HFFc6 (cell line): ENCODE results near the gene PSEN1. TPM values are rescaled to one million over a fixed set of nuclear protein-coding genes. Genes with fewer than 3 reads are reported as not detected.
"Not testable (repeated sequence)": the region's sequence is repeated elsewhere in the genome, so short reads cannot be mapped to it uniquely, and the experiment has no call there.

Source experiments
- DNase-seq: peaks from one replicate; pipeline ENCODE4 v3.0.0-alpha.2; 2018
- H3K27ac Mint-ChIP-seq: 2 replicates; pipeline ENCODE4 v1.8.0; 2020; ENCODE audit warnings: mild to moderate bottlenecking, mixed read lengths
- H3K27me3 Mint-ChIP-seq: 2 replicates; pipeline ENCODE4 v1.8.0; 2021; ENCODE audit warnings: mild to moderate bottlenecking, moderate library complexity, mixed read lengths; ENCODE audit not compliant: insufficient read depth
- H3K36me3 Mint-ChIP-seq: 2 replicates; pipeline ENCODE4 v1.8.0; 2021; ENCODE audit warnings: low read depth, mixed read lengths
- H3K4me1 Mint-ChIP-seq: 2 replicates; pipeline ENCODE4 v1.8.0; 2020; ENCODE audit warnings: low read depth, mixed read lengths
- H3K4me3 Mint-ChIP-seq: 2 replicates; pipeline ENCODE4 v1.8.0; 2020; ENCODE audit warnings: mild to moderate bottlenecking, moderate library complexity, mixed read lengths
- H3K9me3 Mint-ChIP-seq: 2 replicates; pipeline ENCODE4 v1.8.0; 2020; ENCODE audit warnings: mild to moderate bottlenecking, mixed read lengths
- total RNA-seq, 6 experiments: library from RNA; stranded (reverse); fragmentation: NEBNext Ultra II Directional; extraction: Animal tissue kit (Norgen Biotek cat#: 25700); gene quantifications; 2 replicates in 1 of 6; 3 replicates in 5 of 6; pipeline ENCODE4 v1.2.3, GENCODE V29; 2021
- TF ChIP-seq, protein P1 (sequence below): fragments of 200-600 bp; sonication (generic); IDR thresholded peaks from 2 replicates; pipeline ENCODE4 v1.5.0; 2021; ENCODE audit warnings: antibody characterized with exemption, mild to moderate bottlenecking

The PSEN1 gene
- total RNA-seq, 6 experiments from 2014 or later: 34.5 to 44.6 (median 40.2) TPM

DNA sequence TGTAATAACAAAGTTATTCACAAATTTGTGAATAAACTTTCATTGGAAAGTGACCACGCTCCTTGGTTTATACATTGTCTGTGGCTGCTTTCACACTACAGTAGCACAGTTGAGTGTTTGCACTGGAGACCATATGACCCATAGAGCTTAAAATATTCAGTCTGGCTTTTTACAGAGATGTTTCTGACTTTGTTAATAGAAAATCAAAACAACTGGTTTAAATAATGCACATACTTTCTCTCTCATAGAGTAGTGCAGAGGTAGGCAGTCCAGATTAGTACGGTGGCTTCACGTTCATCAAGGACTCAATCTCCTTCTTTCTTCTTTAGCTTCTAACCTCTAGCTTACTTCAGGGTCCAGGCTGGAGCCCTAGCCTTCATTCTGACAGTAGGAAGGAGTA lies 36.2 kb downstream of the PSEN1 start:
- no peak overlapping the region for H3K4me3 Mint-ChIP-seq
- H3K27ac Mint-ChIP-seq: no peak overlapping the region
- H3K27me3 Mint-ChIP-seq: no peaks in the 10 kb centered on the region
- no peak for DNase-seq
- TF ChIP-seq, protein P1, sequence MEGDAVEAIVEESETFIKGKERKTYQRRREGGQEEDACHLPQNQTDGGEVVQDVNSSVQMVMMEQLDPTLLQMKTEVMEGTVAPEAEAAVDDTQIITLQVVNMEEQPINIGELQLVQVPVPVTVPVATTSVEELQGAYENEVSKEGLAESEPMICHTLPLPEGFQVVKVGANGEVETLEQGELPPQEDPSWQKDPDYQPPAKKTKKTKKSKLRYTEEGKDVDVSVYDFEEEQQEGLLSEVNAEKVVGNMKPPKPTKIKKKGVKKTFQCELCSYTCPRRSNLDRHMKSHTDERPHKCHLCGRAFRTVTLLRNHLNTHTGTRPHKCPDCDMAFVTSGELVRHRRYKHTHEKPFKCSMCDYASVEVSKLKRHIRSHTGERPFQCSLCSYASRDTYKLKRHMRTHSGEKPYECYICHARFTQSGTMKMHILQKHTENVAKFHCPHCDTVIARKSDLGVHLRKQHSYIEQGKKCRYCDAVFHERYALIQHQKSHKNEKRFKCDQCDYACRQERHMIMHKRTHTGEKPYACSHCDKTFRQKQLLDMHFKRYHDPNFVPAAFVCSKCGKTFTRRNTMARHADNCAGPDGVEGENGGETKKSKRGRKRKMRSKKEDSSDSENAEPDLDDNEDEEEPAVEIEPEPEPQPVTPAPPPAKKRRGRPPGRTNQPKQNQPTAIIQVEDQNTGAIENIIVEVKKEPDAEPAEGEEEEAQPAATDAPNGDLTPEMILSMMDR: no peak
- no peaks in the 10 kb centered on the region for H3K9me3 Mint-ChIP-seq
- H3K4me1 Mint-ChIP-seq: no peaks in the 10 kb centered on the region
- peaks cover 9% of the 10 kb centered on the region for H3K36me3 Mint-ChIP-seq

DNA sequence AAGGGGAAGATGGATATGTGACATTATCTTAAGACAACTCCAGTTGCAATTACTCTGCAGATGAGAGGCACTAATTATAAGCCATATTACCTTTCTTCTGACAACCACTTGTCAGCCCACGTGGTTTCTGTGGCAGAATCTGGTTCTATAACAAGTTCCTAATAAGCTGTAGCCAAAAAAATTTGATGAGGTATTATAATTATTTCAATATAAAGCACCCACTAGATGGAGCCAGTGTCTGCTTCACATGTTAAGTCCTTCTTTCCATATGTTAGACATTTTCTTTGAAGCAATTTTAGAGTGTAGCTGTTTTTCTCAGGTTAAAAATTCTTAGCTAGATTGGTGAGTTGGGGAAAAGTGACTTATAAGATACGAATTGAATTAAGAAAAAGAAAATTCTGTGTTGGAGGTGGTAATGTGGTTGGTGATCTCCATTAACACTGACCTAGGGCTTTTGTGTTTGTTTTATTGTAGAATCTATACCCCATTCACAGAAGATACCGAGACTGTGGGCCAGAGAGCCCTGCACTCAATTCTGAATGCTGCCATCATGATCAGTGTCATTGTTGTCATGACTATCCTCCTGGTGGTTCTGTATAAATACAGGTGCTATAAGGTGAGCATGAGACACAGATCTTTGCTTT lies 36.9 kb downstream of the PSEN1 start:
- Mint-ChIP-seq H3K27me3 (no peaks in the 10 kb centered on the region), H3K9me3 (no peaks in the 10 kb centered on the region), H3K4me1 (no peaks in the 10 kb centered on the region), H3K4me3 (no peak overlapping the region), H3K36me3 (peaks cover 9% of the 10 kb centered on the region), H3K27ac (no peak overlapping the region)
- DNase-seq: peak; percentile 42
- TF ChIP-seq, protein P1: peak; percentile 84

DNA sequence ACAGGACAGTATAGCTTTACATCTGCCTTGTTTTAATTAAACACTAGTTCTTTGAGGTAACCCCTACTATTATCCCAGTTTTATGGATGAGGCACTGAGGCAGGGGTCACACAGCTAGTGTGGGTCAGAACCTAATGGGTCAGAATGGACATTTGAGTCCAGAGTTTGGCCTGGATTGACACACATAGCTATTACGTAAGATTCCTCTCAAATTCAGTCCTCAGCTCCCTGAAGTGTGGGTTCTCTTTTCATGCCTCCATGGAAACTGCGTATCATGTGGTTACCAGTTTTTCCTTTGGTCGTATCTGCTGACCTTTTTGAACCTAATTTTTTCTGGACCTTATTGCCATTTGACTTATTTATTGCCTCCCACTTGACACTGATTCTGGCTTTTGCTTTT lies 40.4 kb downstream of the PSEN1 start:
- TF ChIP-seq, protein P1: no peak
- Mint-ChIP-seq H3K9me3 (no peaks in the 10 kb centered on the region), H3K36me3 (peaks cover 11% of the 10 kb centered on the region; the same call in 1 of the 2 replicates), H3K4me3 (no peak overlapping the region), H3K4me1 (peaks cover 10% of the 10 kb centered on the region), H3K27ac (no peak overlapping the region), H3K27me3 (no peaks in the 10 kb centered on the region)
- no peak for DNase-seq

DNA sequence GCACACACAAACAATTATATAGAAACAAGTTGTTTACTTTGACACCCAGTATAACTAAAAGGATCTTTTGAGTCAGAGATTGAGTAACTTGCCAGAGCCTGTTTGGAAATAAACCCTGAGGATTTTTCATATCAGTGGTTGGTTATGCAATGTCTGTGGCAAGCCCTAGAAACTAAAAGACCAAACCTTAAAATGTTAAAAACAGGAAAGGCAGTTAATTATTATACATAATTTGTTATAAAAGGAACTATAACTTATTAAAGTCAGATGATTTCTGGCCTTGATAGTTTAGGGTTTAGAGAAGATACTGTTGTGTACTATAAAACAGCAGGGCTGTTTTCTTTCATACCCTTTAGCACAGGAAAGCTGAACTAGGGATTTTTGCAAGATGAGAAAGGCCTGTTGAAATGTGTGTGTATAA lies 44.1 kb downstream of the PSEN1 start:
- H3K36me3 Mint-ChIP-seq: peaks cover 11% of the 10 kb centered on the region; the same call in 1 of the 2 replicates
- H3K4me1 Mint-ChIP-seq: peaks cover 10% of the 10 kb centered on the region
- no peak overlapping the region for H3K4me3 Mint-ChIP-seq
- no peaks in the 10 kb centered on the region for H3K27me3 Mint-ChIP-seq
- TF ChIP-seq, protein P1: no peak
- peak overlapping the region; percentile 62 for H3K27ac Mint-ChIP-seq
- H3K9me3 Mint-ChIP-seq: no peaks in the 10 kb centered on the region
- DNase-seq: peak; percentile 54

DNA sequence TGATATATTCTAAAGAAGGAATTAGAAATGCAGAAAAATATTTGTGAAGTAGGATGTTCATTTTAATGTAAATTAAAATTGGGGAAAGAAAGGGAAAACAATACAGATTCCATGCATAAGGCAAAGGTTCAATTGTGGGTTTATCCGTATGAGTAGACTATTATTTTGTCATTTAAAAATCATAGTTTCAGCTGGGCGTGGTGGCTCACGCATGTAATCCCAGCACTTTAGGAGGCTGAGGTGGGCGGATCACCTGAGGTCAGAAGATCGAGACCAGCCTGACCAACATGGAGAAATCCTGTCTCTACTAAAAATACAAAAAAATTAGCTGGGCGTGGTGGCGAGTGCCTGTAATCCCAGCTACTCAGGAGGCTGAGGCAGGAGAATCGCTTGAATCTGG lies 44.7 kb downstream of the PSEN1 start:
- Mint-ChIP-seq H3K36me3 (peaks cover 11% of the 10 kb centered on the region; the same call in 1 of the 2 replicates), H3K4me1 (peaks cover 10% of the 10 kb centered on the region), H3K27ac (peak overlapping the region; percentile 62; the same call in 1 of the 2 replicates)
- not testable (repeated sequence) for DNase-seq, H3K4me3 Mint-ChIP-seq, H3K27me3 Mint-ChIP-seq, H3K9me3 Mint-ChIP-seq

DNA sequence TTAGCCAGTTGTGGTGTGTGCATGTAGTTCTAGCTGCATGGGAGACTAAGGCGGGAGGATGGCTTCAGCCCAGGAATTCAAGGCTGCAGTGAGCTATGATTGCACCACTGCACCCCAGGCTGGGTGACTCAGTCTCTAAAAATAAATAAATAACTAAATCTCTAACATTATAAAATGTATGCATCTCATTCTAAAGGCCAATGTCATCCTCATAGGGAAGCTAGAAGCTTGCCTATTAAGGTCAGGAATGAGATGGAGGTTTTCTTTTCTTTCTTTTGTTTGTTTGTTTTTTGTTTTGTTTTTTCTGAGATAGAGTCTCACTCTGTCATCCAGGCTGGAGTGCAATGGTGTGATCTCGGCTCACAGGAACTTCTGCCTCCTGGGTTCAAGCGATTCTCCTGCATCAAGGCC lies 52.2 kb downstream of the PSEN1 start:
- peaks cover 26% of the 10 kb centered on the region for H3K4me1 Mint-ChIP-seq
- peak; percentile 65 for DNase-seq
- TF ChIP-seq, protein P1: no peak
- peak overlapping the region; percentile 58 for H3K27ac Mint-ChIP-seq
- no peaks in the 10 kb centered on the region for H3K27me3 Mint-ChIP-seq
- no peak overlapping the region for H3K4me3 Mint-ChIP-seq
- H3K36me3 Mint-ChIP-seq: peaks cover 10% of the 10 kb centered on the region
- H3K9me3 Mint-ChIP-seq: no peaks in the 10 kb centered on the region
